Nucleus accumbens (tissue), 56 donors: ENCODE data around the gene TMEM17.

Experiments
- DNase-seq, 56 donors: peaks; one replicate each; lab custom pipeline; 2025; lab: John Stamatoyannopoulos, UW

The TMEM17 gene

DNA sequence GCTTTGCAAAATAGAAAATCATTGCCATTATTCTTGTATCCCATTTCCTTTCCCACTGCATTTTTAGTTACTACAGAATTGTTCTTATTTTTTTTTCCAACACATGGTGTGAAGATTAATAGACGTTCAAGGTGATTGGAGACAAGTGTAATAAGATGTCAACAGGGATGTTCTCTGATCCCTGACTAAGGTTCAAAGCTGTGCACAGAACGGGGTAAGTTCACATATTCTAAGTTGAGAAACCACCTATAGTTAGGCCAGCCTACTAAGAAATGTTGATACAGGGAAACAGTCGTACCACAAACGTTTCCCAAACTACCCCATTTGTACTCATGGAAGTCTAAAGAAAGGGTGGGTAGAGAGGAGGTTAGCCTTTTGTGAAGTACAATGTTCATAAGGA lies 6.4 kb upstream of the TMEM17 start:
- DNase-seq, result no peak

- no peak for DNase-seq
These were observed 5.6 kb upstream of the TMEM17 start for GRCh38 chr2:62511636-62512035.

- no peak for DNase-seq
These were observed 391 bp upstream of the TMEM17 start for GRCh38 chr2:62506421-62506750.

GRCh38 chr2:62505109-62505749 lies 766 bp downstream of the TMEM17 start:
- peak in 2 of 56 donors; percentile 40 to 59 for DNase-seq

DNA sequence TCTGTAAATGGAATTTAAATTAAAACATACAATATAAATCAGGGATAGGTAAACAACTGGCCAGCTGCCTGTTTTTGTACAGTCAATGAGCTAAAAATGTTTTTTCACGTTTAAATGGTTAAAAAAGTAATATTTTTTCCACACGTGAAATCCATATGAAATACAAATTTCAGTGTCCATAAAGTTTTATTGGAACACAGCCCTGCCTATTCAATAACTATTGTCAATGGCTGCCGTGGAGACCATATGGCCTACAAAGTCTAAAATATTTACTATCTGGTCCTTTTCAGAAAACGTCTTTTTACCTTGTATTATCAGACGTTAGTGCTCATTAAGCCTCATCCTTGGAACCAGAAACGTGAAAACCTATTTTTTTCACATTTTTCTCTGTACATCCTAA lies 1.3 kb downstream of the TMEM17 start:
- no peak for DNase-seq

DNA sequence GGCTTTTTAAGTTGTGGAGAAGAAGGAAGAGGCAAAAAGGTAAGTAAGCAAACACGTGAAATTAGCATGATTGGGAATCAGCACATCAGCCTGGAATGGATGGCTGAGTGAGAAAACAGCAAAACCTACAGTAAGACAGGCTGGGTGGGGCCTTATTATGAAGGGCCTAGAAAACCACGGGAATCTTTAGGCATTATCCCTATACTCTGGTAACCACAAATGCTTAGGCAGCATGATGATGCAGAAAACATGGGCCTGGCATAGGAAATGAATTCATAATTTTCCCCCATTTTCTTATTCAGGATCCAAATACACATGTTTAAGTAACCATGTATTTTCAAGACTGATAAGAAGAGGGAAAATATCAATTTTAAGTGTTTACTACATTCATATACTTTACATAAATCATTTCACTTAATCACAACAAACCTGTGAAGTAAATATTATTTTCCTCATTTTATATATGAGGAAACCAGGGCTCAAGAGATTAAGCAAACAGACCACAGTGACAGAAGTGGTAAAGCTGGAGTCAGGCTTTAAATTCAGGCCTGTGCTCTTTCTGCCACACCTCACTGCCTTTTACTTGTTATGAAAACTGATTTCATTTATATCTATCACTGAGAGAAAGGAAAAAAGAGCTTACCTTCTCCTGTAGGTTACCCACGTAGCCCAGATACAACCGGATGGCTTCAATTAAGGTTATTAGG lies 4.0 kb downstream of the TMEM17 start:
- DNase-seq, result no peak

DNA sequence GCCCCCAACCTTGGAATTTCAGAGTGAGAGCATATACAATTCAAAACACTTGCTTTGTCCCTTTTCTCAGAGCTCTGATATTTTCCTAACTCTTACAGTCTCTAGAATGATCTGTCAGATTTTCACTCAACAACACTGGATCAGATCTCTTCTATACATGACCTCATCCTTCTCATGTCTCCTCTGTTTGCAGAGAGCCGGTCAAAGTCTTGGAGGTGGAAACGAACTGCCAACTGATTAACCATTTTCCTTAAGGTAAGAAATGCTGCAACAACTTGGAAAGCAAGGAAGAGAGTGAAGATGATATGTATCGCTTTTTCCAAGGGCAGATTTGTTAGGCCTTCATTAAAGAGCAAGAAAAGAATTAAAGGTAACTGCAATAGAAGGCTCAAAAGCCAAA lies 4.9 kb downstream of the TMEM17 start:
- DNase-seq, result no peak

- DNase-seq, result no peak
These were observed 6.5 kb downstream of the TMEM17 start for GRCh38 chr2:62499430-62500060.

DNA sequence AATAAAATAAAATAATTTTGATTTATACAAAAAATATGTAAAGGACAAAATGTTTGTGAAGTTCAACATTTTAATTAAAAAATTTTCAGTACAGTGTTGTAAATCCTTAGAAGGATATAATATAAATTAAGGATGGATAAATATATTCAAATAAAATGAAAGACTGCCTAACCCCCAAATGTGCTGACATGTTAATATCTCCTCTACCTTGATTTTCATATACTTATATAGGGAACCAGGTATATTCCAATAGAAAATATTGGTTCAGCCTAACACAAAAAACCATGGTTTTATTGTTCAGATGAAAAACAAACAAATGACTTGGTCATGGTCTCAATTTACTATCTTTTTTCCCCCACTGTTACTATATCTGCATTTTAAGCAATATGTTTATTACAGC lies 7.3 kb downstream of the TMEM17 start:
- DNase-seq, result no peak

DNA sequence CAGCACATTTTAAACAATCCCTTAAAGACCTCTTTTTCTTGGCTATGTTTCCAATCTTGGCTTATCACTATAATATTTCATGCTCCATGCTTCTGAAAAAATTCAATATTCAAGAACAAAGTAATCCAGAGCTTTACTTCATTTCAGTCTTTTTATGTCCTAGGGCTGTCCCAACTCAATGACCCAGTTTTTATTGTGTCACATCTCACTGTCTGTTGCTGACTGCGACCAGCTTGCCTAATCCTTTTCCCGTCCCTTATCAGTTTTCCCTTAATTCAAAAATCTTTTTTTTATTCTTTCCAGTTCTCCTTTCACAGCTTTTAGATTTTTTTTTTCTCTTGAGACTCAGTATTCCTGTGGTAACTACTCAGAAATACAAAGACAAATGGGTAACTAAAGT lies 10.2 kb downstream of the TMEM17 start:
- DNase-seq, result no peak

DNA sequence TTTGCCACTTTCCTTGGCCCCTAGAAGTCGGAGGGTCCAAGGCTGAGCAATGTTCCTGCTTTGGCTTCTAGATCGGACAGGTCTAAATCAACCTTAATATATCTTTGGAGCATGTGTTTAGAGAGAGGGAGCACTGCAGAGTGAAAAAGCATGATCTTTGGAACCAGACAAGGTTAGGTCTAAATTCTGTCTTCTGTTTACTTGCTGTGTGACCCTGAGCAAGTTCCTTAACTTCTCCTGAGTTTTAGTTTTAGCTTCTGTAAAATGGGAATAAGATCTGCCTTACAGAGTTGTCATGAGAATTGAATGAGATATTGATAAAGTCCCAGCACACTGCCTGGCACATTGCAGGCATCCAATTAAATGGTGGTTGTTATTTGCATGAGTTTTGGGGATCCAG lies 13.9 kb downstream of the TMEM17 start:
- DNase-seq, result no peak

- no peak for DNase-seq
These were observed 16.3 kb downstream of the TMEM17 start for GRCh38 chr2:62489702-62490101.

GRCh38 chr2:62489162-62489561 lies 16.8 kb downstream of the TMEM17 start:
- no peak for DNase-seq

DNA sequence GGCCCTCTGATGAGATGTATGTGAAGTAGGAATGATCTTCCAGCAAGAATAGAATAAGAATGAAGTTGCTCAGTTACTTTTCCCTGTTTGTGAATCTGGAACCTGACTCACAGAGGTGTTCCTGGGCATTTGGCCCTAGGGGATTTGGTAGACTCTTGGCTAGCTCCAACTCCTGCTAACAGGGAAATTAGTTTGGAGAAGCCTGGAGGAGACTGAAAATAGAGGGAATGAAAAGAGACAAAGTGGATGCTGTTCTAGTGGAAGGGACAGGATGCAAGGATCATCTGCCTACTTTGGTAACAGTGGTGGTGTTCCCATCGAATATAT lies 19.6 kb downstream of the TMEM17 start:
- no peak for DNase-seq

DNA sequence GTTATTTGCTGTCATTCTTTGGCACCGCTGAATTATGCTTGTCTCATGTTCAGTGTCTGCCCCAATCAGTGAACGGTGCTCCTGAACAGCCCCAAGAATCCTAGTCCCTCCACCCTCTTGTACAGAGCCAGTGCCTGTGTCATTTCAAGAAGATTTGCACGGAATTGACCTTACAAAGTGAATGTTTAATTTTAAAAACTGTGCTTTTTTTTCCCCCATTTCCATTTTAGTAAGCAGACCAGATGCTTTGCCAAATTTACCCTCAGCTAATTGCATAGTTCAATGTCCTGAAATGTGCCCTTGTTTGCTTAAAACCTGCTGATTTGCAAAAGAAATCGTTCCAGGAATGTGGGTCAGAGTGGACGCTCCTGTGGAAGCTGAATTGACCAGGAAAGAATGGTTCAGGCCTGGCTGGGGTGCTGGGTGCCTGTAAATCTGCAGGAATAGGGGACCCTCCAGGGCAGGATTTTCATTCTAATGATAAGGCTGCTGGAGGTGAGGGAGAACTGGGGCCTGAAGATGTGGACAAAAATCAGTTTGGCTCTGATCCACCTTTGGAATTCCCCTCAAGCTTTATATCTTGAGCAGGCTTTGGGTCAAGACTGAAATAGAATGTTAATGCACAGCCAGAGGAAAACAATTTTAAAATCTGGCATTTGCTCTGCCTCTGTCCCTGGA lies 20.1 kb downstream of the TMEM17 start:
- peak in 1 of 56 donors; percentile 11 for DNase-seq

DNA sequence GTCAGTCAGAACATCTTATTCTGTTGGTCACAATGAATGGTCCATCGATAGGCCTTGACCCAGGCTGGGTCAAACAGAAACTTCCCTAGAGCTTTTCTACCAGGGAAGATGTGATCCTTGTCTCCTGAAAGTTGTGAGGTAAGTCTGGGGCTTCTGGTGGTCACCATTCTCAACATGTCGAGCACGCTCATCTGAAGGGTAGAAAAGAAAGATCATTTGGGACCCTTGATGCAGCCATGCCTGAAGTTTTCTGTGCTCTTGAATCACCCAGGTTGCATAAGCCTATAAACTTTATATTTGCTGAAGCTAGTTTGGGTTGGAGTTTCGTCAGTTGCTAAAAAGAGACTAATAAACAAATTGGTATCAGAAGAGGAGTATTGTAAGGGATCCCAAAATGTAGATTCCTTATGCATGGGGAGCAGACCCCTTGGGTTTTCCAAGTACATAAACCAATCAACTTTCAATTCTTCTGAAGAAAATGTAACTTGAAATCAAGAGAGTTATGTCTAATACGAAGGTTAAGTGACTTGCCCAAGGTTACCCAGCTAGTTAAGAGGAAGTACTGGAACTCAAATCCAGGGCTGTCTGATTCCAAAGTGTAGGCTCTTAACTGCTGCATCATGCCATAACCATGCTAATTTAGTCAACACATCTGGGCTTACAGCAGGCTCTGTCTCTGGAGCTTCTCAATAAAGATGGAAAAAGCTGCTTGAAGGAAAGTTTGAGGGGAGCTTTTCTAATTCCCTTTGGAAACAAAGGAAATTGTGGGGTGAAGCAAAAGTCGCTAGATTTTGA lies 23.2 kb downstream of the TMEM17 start:
- DNase-seq, result no peak

DNA sequence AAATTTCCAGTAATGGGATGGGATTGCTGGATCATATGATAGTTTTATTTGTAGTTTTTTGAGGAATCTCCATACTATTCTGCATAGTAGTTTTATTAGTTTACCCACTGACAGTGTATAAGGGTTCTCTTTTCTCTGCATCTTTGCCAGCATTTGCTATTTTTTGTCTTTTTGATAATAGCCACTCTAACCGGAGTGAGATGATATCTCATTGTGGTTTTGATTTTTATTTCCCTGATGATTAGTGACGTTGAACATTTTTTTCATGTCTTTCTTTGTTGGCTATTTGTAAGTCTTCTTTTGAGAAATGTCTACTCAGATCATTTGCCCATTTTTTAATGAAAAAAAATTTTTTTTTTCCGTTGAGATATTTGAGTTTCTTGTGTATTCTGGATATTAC lies 26.1 kb downstream of the TMEM17 start:
- DNase-seq, result no peak

GRCh38 chr2:62478093-62478580 lies 27.9 kb downstream of the TMEM17 start:
- no peak for DNase-seq

- DNase-seq, result no peak
These were observed 28.4 kb downstream of the TMEM17 start for GRCh38 chr2:62477573-62477972.

DNA sequence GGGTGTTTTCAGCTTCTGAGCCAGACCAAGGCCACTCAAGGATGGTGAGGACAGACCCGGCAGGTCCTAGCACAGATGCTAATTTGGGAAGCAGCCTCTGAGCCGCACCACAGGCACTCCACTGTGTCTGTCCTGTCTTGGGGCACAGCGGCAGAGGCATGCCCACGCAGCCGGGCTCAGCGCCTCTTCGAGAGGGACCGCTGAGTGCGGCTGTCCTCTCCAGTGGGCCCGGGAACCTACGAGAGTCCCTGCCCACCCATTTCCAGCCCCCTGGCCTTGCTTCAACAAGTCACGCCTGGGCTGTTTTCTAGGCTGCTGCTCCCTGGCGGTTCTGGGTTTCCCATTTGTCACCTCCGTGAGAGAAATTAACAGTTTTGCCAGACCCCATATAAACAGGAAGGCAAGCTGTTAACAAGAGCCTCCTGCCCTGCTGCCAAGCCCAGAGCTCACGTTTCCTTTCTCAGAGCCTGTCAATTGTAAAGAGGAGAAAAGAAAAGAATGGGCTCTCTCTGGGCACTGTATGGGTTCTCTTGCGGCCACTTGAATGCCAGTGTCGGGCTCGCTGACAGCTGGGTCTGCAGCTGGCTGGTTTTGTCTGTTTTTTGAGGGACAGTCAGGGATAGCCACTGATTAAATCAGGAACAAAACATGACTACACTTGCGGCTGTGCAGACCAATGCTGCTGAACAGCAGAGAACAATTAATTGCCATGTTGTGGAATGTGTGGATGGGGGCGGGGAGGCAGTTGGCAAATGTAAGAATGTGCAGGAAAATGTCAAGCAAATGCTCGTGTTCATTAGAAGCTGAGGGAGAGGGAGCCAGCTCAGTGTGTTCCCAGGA lies 30.6 kb downstream of the TMEM17 start:
- peak in 33 of 56 donors; percentile 15 to 71 (median 32) for DNase-seq
